ENCODE results near the gene NR2F1-AS1.
"Not testable (repeated sequence)": the region's sequence is repeated elsewhere in the genome, so short reads cannot be mapped to it uniquely, and the experiment has no call there.

NR2F1-AS1 gene

DNA sequence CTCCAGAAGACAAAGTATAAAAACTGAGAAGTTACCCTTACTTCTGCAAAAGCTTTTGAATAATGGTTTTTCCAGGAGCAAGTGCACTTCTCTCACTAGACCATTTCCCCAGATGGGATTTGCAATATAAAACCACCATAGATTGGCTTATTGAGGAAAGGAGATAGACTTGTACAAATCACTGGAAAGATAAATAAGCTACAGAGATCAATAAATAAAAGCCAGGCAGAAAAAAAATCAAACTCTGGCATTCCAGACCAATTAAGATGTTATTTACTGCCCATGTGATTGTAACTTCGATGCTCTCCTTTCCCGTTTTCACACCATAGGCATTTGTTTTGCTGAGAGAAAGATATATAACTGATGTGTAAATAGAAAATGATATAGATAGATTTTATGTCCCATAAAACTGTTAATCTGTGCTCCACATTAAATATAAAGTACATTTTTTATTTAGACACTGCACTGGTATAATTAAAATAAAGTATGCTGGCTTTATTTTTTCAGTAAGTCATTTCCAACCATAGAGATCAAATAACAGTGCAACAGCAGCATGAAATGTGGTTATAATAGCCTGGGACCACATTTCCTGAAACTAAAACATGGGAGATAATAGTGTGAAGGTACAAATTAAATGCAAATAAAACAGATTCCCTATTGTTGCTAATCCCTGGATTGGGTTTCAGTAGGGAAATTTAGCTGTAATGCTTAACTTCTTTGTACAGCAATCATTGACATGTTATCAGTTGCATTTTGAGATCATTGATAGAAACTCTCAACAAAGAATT lies 177.7 kb downstream of the NR2F1-AS1 start:
- Histone ChIP-seq H3K9ac (ENCODE audit: low read depth, low read length) (no peak overlapping the region), H3K9me3 (replicated peaks; ENCODE audit: low read length) (no peaks in the 10 kb centered on the region), H3K4me2 (ENCODE audit: low read length) (no peak overlapping the region), H3K36me3 (ENCODE audit: insufficient read depth, low read length) (no peaks in the 10 kb centered on the region), H3K4me3 (ENCODE audit: low read length) (no peak overlapping the region), H3K4me1 (ENCODE audit: control insufficient read depth, insufficient read depth, low read length) (peaks cover 11% of the 10 kb centered on the region), H3K27me3 (ENCODE audit: control insufficient read depth, insufficient read depth, low read length) (no peaks in the 10 kb centered on the region)

DNA sequence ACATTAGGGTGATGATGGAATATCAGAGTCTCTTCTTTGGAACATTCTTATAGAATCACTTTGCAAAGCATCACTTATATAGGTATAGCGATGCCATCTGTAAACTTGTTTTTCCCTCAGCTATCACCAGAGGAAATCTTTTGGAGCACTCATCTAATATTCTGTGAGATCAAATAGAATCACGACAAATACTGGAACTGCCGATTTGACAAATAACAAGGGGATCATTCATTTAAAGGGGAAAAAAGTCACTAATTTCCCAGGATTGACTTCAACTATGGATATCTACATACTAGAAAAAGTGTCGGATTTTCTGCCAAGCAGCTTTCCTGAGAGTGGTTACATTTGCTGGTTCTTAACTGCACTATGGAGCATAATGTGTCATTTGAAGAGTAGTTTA lies 178.6 kb downstream of the NR2F1-AS1 start:
- H3K9me3 ChIP-seq (replicated peaks; ENCODE audit: low read length) = no peaks in the 10 kb centered on the region
- no peaks in the 10 kb centered on the region for H3K27me3 ChIP-seq (ENCODE audit: control insufficient read depth, insufficient read depth, low read length)
- H3K9ac ChIP-seq (ENCODE audit: low read depth, low read length) = no peak overlapping the region

DNA sequence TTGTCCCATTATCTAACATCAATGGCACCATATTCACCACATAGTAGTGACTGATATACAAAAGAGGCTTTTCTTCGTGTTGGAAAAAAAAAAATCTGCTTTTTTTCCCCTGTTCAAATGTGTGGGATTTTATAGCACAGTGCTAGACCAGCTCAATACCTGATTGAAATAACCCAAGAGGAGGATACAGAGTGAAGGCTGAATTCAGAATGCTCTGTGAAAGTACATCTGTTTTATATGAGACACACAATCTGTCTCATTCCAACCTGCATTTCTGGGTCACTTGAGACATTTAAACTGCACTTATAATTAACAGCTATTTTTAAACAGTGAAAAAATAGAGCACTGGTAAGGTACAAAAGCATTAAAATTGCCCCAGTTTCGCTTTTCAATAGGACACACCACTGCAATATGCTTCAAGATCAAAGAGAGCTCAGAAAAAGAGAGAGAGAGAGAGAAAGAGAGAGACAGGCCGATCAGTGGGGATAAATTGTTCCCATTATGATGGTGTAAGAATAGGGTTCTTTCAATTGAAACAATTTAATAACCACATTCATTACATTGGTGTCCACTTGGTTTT lies 179.3 kb downstream of the NR2F1-AS1 start:
- no peaks in the 10 kb centered on the region for H3K27me3 ChIP-seq (ENCODE audit: control insufficient read depth, insufficient read depth, low read length)
- H3K9ac ChIP-seq (ENCODE audit: low read depth, low read length) = no peak overlapping the region
- H3K4me2 ChIP-seq (ENCODE audit: low read length) = no peak overlapping the region
- H3K9me3 ChIP-seq (replicated peaks; ENCODE audit: low read length) = no peaks in the 10 kb centered on the region
- H3K36me3 ChIP-seq (ENCODE audit: insufficient read depth, low read length) = no peaks in the 10 kb centered on the region
- no peak overlapping the region for H3K4me3 ChIP-seq (ENCODE audit: low read length)
- H3K4me1 ChIP-seq (ENCODE audit: control insufficient read depth, insufficient read depth, low read length) = peaks cover 11% of the 10 kb centered on the region

More for the DNA sequence above, 178.6 kb downstream of the NR2F1-AS1 start:
- no peak overlapping the region for H3K4me2 ChIP-seq (ENCODE audit: low read length)
- no peaks in the 10 kb centered on the region for H3K36me3 ChIP-seq (ENCODE audit: insufficient read depth, low read length)
- H3K4me3 ChIP-seq (ENCODE audit: low read length) = no peak overlapping the region
- peaks cover 11% of the 10 kb centered on the region for H3K4me1 ChIP-seq (ENCODE audit: control insufficient read depth, insufficient read depth, low read length)

DNA sequence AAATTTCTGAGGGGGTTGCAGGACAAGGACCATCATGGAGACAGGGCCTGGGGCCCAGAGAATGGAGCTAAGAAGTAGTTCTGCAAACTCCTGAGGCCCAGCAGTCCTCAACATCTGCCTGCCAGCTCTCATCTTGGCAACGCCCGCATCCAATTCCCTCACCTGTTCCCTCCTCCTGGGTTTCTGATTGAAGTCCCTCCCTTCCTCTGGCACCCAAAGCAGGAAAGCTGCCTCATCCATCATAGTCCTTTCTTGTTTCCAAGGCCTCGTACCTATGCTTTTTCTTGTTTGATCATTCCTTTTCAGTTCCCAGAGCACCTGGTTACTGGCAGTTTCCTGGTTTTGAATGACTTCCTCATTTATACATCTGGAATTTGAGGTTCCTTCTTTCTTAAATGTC lies 181.3 kb downstream of the NR2F1-AS1 start:
- Histone ChIP-seq H3K36me3 (ENCODE audit: insufficient read depth, low read length) (no peaks in the 10 kb centered on the region), H3K4me2 (ENCODE audit: low read length) (no peak overlapping the region), H3K9ac (ENCODE audit: low read depth, low read length) (no peak overlapping the region), H3K27me3 (ENCODE audit: control insufficient read depth, insufficient read depth, low read length) (no peaks in the 10 kb centered on the region), H3K9me3 (replicated peaks; ENCODE audit: low read length) (no peaks in the 10 kb centered on the region), H3K4me1 (ENCODE audit: control insufficient read depth, insufficient read depth, low read length) (peaks cover 11% of the 10 kb centered on the region), H3K4me3 (ENCODE audit: low read length) (no peak overlapping the region)

DNA sequence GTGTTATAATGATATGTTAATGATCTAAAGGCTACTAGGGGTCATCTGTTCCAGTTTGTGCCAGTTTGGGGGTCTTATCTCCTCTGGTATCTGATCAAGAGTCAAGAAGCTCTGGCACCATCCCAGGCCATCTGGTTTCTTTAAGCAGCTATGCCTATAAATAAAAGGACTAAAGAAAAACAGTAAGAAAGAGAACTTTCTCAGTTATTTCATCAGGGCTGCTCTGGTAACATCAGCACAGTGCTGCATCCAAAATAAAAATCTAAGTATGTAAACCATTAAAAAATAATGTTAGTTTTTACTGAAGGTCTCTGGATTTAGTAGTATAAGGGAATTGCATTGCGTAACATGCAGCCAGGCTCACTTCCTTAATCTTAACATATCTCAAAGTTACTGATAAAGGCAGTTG lies 185.0 kb downstream of the NR2F1-AS1 start:
- H3K4me1 ChIP-seq (ENCODE audit: control insufficient read depth, insufficient read depth, low read length) = no peaks in the 10 kb centered on the region
- H3K9ac ChIP-seq (ENCODE audit: low read depth, low read length) = no peak overlapping the region
- no peaks in the 10 kb centered on the region for H3K27me3 ChIP-seq (ENCODE audit: control insufficient read depth, insufficient read depth, low read length)
- H3K4me2 ChIP-seq (ENCODE audit: low read length) = no peak overlapping the region
- no peak overlapping the region for H3K4me3 ChIP-seq (ENCODE audit: low read length)
- H3K9me3 ChIP-seq (replicated peaks; ENCODE audit: low read length) = no peaks in the 10 kb centered on the region
- H3K36me3 ChIP-seq (ENCODE audit: insufficient read depth, low read length) = no peaks in the 10 kb centered on the region

DNA sequence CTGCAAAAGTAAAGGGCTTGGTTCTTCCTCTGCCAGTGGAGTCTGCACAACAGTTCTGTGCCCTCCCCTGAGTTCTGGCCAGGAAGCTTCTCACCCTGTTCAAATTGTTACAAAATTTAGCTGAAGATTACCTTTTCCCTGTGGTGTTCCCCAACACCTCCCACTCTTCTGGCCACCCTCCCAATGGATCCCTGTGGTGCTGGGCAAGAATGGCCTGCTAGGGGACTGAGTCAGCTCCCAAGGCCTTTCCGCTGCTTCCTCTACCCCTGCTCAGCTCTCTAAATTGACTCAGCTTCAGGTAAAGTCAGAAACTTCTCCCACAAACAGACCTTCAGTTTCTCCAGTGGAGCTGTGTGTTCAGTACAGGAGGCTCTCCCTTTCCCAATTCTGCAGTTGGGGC lies 186.0 kb downstream of the NR2F1-AS1 start:
- H3K27me3 ChIP-seq (ENCODE audit: control insufficient read depth, insufficient read depth, low read length) = no peaks in the 10 kb centered on the region
- no peak overlapping the region for H3K9ac ChIP-seq (ENCODE audit: low read depth, low read length)
- H3K4me3 ChIP-seq (ENCODE audit: low read length) = no peak overlapping the region
- H3K9me3 ChIP-seq (replicated peaks; ENCODE audit: low read length) = no peaks in the 10 kb centered on the region
- no peaks in the 10 kb centered on the region for H3K36me3 ChIP-seq (ENCODE audit: insufficient read depth, low read length)
- no peak overlapping the region for H3K4me2 ChIP-seq (ENCODE audit: low read length)
- no peaks in the 10 kb centered on the region for H3K4me1 ChIP-seq (ENCODE audit: control insufficient read depth, insufficient read depth, low read length)

DNA sequence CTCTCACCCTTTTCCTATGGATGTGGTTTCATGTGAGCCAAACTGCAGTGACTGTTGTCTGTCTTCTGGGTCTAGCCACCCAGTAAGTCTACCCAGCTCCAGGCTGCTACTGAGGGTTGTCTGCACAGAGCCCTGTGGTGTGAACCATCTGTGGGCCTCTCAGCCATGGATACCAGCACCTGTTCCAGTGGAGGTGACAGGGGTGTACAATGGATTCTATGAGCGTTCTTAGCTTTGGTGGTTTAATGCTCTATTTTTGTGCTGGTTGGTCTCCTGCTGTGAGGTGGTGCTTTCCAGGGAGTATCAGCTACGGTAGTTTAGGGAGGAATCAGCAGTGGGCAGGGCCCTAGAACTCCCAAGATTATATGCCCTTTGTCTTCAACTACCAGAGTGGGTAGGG lies 186.7 kb downstream of the NR2F1-AS1 start:
- Histone ChIP-seq H3K27me3 (ENCODE audit: control insufficient read depth, insufficient read depth, low read length) (no peaks in the 10 kb centered on the region), H3K36me3 (ENCODE audit: insufficient read depth, low read length) (no peaks in the 10 kb centered on the region), H3K4me1 (ENCODE audit: control insufficient read depth, insufficient read depth, low read length) (no peaks in the 10 kb centered on the region), H3K9me3 (replicated peaks; ENCODE audit: low read length) (no peaks in the 10 kb centered on the region), H3K4me3 (ENCODE audit: low read length) (no peak overlapping the region), H3K4me2 (ENCODE audit: low read length) (no peak overlapping the region), H3K9ac (ENCODE audit: low read depth, low read length) (no peak overlapping the region)

DNA sequence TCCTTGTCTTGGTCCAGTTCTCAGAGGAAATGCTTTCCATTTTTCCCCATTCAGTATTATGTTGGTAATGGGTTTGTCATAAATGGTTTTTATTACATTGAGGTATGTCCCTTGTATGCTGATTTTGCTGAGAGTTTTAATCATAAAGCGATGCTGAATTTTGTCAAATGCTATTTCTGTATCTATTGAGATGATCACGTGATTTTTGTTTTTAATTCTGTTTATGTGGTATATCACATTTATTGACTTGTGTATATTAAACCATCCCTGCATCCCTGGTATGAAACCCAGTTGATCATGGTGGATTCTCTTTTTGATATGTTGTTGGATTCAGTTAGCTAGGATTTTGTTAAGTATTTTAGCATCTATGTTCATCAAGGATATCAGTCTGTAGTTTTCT lies 189.8 kb downstream of the NR2F1-AS1 start:
- H3K9ac ChIP-seq (ENCODE audit: low read depth, low read length); H3K4me2 ChIP-seq (ENCODE audit: low read length); H3K27me3 ChIP-seq (ENCODE audit: control insufficient read depth, insufficient read depth, low read length); H3K4me3 ChIP-seq (ENCODE audit: low read length); H3K36me3 ChIP-seq (ENCODE audit: insufficient read depth, low read length); H3K9me3 ChIP-seq (replicated peaks; ENCODE audit: low read length); H3K4me1 ChIP-seq (ENCODE audit: control insufficient read depth, insufficient read depth, low read length): not testable (repeated sequence)

DNA sequence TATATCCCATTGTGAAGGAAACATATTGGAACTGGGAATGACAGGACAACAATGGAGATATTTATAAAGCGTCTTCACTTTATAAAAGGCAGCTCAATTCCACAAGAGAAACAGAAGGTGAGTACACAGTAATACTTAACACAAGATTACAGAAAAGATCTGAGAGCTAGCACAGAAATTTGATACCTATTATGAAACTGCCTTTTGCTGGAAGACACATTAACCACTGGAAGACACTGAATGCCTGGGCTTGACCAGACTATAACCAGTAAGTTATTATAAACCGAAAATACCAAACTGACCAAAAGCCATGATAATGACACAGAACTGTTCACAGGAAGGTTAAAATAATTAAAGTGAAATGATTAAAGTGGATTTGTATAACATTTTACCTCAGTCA lies 195.4 kb downstream of the NR2F1-AS1 start:
- H3K4me2 ChIP-seq (ENCODE audit: low read length) = no peak overlapping the region
- H3K9ac ChIP-seq (ENCODE audit: low read depth, low read length) = no peak overlapping the region
- H3K4me1 ChIP-seq (ENCODE audit: control insufficient read depth, insufficient read depth, low read length) = peaks cover 6% of the 10 kb centered on the region
- H3K9me3 ChIP-seq (replicated peaks; ENCODE audit: low read length) = no peaks in the 10 kb centered on the region
- H3K27me3 ChIP-seq (ENCODE audit: control insufficient read depth, insufficient read depth, low read length) = no peaks in the 10 kb centered on the region
- no peaks in the 10 kb centered on the region for H3K36me3 ChIP-seq (ENCODE audit: insufficient read depth, low read length)
- H3K4me3 ChIP-seq (ENCODE audit: low read length) = no peak overlapping the region

DNA sequence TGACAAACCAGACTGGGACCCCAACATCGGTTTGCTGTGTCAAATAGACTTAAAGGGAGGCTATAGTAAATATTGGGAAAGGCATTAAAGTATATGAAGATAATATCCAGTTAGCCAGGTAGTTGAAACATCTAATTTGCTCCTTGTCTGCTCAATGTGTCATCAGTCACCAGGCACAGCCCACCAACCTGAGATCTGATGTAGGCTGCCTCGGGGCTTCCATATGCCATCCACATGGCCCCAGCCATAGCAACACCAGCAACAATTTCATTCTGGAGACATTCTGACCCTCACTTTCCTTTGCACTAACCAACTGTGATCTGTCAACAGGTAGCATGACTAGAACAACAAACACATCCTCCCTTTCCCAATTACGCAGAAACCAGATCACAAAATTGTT lies 196.0 kb downstream of the NR2F1-AS1 start:
- H3K4me1 ChIP-seq (ENCODE audit: control insufficient read depth, insufficient read depth, low read length) = peaks cover 6% of the 10 kb centered on the region
- no peaks in the 10 kb centered on the region for H3K36me3 ChIP-seq (ENCODE audit: insufficient read depth, low read length)

DNA sequence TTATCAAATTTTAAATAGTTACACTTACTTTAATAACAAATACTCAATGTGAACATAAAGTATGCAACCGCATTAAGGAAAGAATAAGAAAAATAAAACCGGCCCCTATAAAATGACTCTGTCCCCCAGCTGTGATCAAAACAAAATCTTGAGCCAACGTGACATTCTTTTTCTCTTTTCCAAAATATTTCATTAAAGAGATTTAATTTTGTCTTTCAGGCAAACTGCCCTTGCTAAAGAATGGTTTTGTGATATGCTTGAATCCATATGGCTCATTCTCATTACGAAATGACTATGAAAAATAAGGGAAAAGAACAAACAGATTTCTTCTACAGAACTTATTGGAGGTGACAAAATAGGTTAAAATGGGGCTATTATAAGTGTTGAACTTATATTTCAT lies 197.0 kb downstream of the NR2F1-AS1 start:
- no peaks in the 10 kb centered on the region for H3K36me3 ChIP-seq (ENCODE audit: insufficient read depth, low read length)
- H3K9ac ChIP-seq (ENCODE audit: low read depth, low read length) = no peak overlapping the region
- H3K4me2 ChIP-seq (ENCODE audit: low read length) = no peak overlapping the region

More for the DNA sequence above, 196.0 kb downstream of the NR2F1-AS1 start:
- Histone ChIP-seq H3K9ac (ENCODE audit: low read depth, low read length) (no peak overlapping the region), H3K4me2 (ENCODE audit: low read length) (no peak overlapping the region), H3K27me3 (ENCODE audit: control insufficient read depth, insufficient read depth, low read length) (no peaks in the 10 kb centered on the region), H3K9me3 (replicated peaks; ENCODE audit: low read length) (no peaks in the 10 kb centered on the region), H3K4me3 (ENCODE audit: low read length) (no peak overlapping the region)

More for the DNA sequence above, 197.0 kb downstream of the NR2F1-AS1 start:
- Histone ChIP-seq H3K9me3 (replicated peaks; ENCODE audit: low read length) (no peaks in the 10 kb centered on the region), H3K4me1 (ENCODE audit: control insufficient read depth, insufficient read depth, low read length) (peaks cover 6% of the 10 kb centered on the region), H3K4me3 (ENCODE audit: low read length) (no peak overlapping the region), H3K27me3 (ENCODE audit: control insufficient read depth, insufficient read depth, low read length) (no peaks in the 10 kb centered on the region)

Measured in skeletal muscle satellite cell (primary cell).